ENCODE measurements around the gene CENPS. TPM values are rescaled to one million over a fixed set of nuclear protein-coding genes. Genes with fewer than 3 reads are reported as not detected.

The CENPS gene
- total and polyA plus RNA-seq, 2 of the 8 experiments (the other 6 are each of a cell fraction or from before 2014, with no cell fraction given) = 7.8 to 20.3 TPM

- H3K9me3 ChIP-seq (ENCODE audit: insufficient read depth in 2 of 2, low read depth in 1 of 2, low read length in 1 of 2) = no peaks in the 10 kb centered on the region
- peaks cover 0 to 7% (median 5%) of the 10 kb centered on the region in 4 experiments; a peak in 5 of 7 replicates for H3K4me1 ChIP-seq (replicated peaks in 1 of 4; ENCODE audit: control insufficient read depth in 3 of 4, insufficient read depth in 4 of 4, low read length in 3 of 4)
- no peak overlapping the region for H2BK12ac ChIP-seq (ENCODE audit: low read depth, low read length)
- peaks cover 10 to 26% of the 10 kb centered on the region in 2 experiments for H3K79me2 ChIP-seq (ENCODE audit: control insufficient read depth in 1 of 2, insufficient read depth in 2 of 2, low read length in 2 of 2)
- POLR2A ChIA-PET (ENCODE audit: partially characterized antibody) = interaction anchor here (1.0 to 1.2 kb wide), 4 partner anchors 15 to 79 kb away, joined by 3 to 5 read pairs (median 3); partner anchors contain the start of gene CENPS
- H2BK5ac ChIP-seq (ENCODE audit: low read depth, low read length) = no peak overlapping the region
- no peak overlapping the region for H3K9ac ChIP-seq (replicated peaks in 1 of 4; ENCODE audit: extremely low read depth in 1 of 4, low read depth in 3 of 4, low read length in 3 of 4)
- no peak overlapping the region for H3K4me2 ChIP-seq (ENCODE audit: insufficient read depth in 1 of 2, low read depth in 2 of 2, low read length in 2 of 2)
- H3K27ac ChIP-seq (ENCODE audit: low read depth, low read length) = no peak overlapping the region
- H3K23me2 ChIP-seq (ENCODE audit: low read depth, low read length) = peaks cover 9% of the 10 kb centered on the region; the same call in 1 of the 2 replicates
- TF ChIP-seq NANOG (IDR thresholded peaks at IDR 0.05; ENCODE audit: insufficient read depth, low read depth, low read length, poor library complexity, severe bottlenecking) (no peak), CREB1 (IDR thresholded peaks at IDR 0.05) (no peak), CTBP2 (IDR thresholded peaks at IDR 0.05; ENCODE audit: borderline replicate concordance, insufficient read depth, insufficient read length, low read length) (no peak), BRCA1 (IDR thresholded peaks at IDR 0.05; ENCODE audit: low read depth, low read length) (no peak), MAX (IDR thresholded peaks at IDR 0.05) (no peak)
- H3K79me1 ChIP-seq (ENCODE audit: low read depth, low read length) = peaks cover 3% of the 10 kb centered on the region; the same call in 1 of the 2 replicates
- H2AFZ ChIP-seq (ENCODE audit: low read length) = no peak overlapping the region
- H3K14ac ChIP-seq (ENCODE audit: insufficient read length) = no peak overlapping the region
- DNase-seq (ENCODE audit: low read depth in 1 of 2, low spot score in 2 of 2) (no peak), FAIRE-seq (no peak)
- no peak overlapping the region for H4K5ac ChIP-seq (ENCODE audit: insufficient read length, low read depth, low read length)
- H4K91ac ChIP-seq (replicated peaks; ENCODE audit: insufficient read length, low read length) = no peak overlapping the region
- H4K8ac ChIP-seq (ENCODE audit: extremely low read depth, insufficient read depth, low read length) = peak overlapping the region; percentile 17; the same call in 1 of the 2 replicates
- H2BK120ac ChIP-seq (replicated peaks; ENCODE audit: low read depth, low read length) = no peak overlapping the region
- H3K36me3 ChIP-seq (ENCODE audit: control insufficient read depth in 2 of 4, insufficient read depth in 4 of 4, low read length in 3 of 4) = peaks cover 28 to 67% (median 53%) of the 10 kb centered on the region in 4 experiments
- peaks cover 3 to 6% of the 10 kb centered on the region in 2 experiments for H4K20me1 ChIP-seq (replicated peaks in 1 of 2; ENCODE audit: control insufficient read depth in 1 of 2, insufficient read depth in 2 of 2, low read length in 2 of 2)
- CTCF ChIA-PET (ENCODE audit: partially characterized antibody) = interaction anchor here (0.8 to 1.6 kb wide), 2 partner anchors 25 to 26 kb away, joined by 3 to 5 read pairs; no protein-coding TSS in a partner anchor
- H2AK5ac ChIP-seq (ENCODE audit: low read depth, low read length) = no peak overlapping the region
- H3K56ac ChIP-seq (replicated peaks; ENCODE audit: insufficient read length, low read depth, low read length) = no peak overlapping the region
- H2BK20ac ChIP-seq (ENCODE audit: low read length) = no peak overlapping the region
- H2BK15ac ChIP-seq (ENCODE audit: low read length) = no peak overlapping the region
- no peak overlapping the region for H3K18ac ChIP-seq (ENCODE audit: extremely low read depth, low read length)
- no peak overlapping the region for H3K4ac ChIP-seq (replicated peaks; ENCODE audit: insufficient read length, low read depth, low read length)
- 94% methylated on average over 9 of the region's 9 CpGs; no CpG with 5 or more reads in 1 of the 2 experiments for WGBS, 2 experiments (ENCODE audit: extremely low coverage in 1 of 2, insufficient coverage in 1 of 2, insufficient read length in 1 of 2, insufficient replicate concordance in 2 of 2, low coverage in 1 of 2, low lambda C conversion rate in 2 of 2, missing lambda C conversion rate in 1 of 2)
- H3K4me3 ChIP-seq (ENCODE audit: extremely low read depth in 1 of 4, insufficient read depth in 2 of 4, low read depth in 3 of 4, low read length in 4 of 4) = no peak overlapping the region
- H3K23ac ChIP-seq (ENCODE audit: insufficient read length) = no peak overlapping the region
- no peaks in the 10 kb centered on the region for H3K27me3 ChIP-seq (replicated peaks in 1 of 4; ENCODE audit: control insufficient read depth in 3 of 4, extremely low read depth in 1 of 4, insufficient read depth in 3 of 4, low read length in 3 of 4)
Observed at GRCh38 chr1:10402729-10403274, 27.4 kb upstream of the CENPS start.

Data from H1 (cell line).